Calu3 (cell line): ENCODE results near the gene GPR15LG. TPM values are rescaled to one million over a fixed set of nuclear protein-coding genes. Genes with fewer than 3 reads are reported as not detected.
"Not testable (repeated sequence)": the region's sequence is repeated elsewhere in the genome, so short reads cannot be mapped to it uniquely, and the experiment has no call there.

Experiments
- BruUV-seq: library from RNA; stranded (reverse); fragments of 400-500 nt; replicated peaks from 2 replicates; lab custom pipeline; 2021; lab: Mats Ljungman, UMichigan
- CTCF ChIA-PET: fragments of 300-600 bp; sonication (Branson Sonifier 250); formaldehyde crosslinking; loops from one replicate; lab custom pipeline; 2022; ENCODE audit warnings: antibody characterized with exemption; lab: Charles Lee
- DNase-seq: peaks from one replicate; pipeline ENCODE4 v3.0.0; 2022
- H3K27ac Mint-ChIP-seq: one replicate; pipeline ENCODE4 v1.8.0; 2022; ENCODE audit warnings: mixed read lengths; ENCODE audit not compliant: unreplicated experiment
- H3K27me3 Mint-ChIP-seq: one replicate; pipeline ENCODE4 v1.8.0; 2022; ENCODE audit warnings: mixed read lengths; ENCODE audit not compliant: unreplicated experiment
- H3K36me3 Mint-ChIP-seq: one replicate; pipeline ENCODE4 v1.8.0; 2022; ENCODE audit warnings: mild to moderate bottlenecking, moderate library complexity, mixed read lengths; ENCODE audit not compliant: insufficient read depth, unreplicated experiment
- H3K4me1 Mint-ChIP-seq: one replicate; pipeline ENCODE4 v1.8.0; 2022; ENCODE audit warnings: mild to moderate bottlenecking, low read depth, mixed read lengths; ENCODE audit not compliant: unreplicated experiment
- H3K4me3 Mint-ChIP-seq: one replicate; pipeline ENCODE4 v1.8.0; 2022; ENCODE audit warnings: mild to moderate bottlenecking, low read depth, moderate library complexity, mixed read lengths; ENCODE audit not compliant: unreplicated experiment
- H3K9me3 Mint-ChIP-seq: one replicate; pipeline ENCODE4 v1.8.0; 2022; ENCODE audit warnings: low read depth, mixed read lengths; ENCODE audit not compliant: unreplicated experiment
- intact Hi-C: fragments of 100-400 bp; cut with micrococcal nuclease; formaldehyde crosslinking; loops from one replicate; pipeline ENCODE4 v1.10.0; 2022; ENCODE audit not compliant: unreplicated experiment
- total RNA-seq: library from RNA; stranded (reverse); gene quantifications from 2 replicates; pipeline ENCODE4 v1.2.3, GENCODE V29; 2022
- TF ChIP-seq, protein P1 (sequence below): fragments of 200-600 bp; IDR thresholded peaks from one replicate; pipeline ENCODE4 v1.8.0; 2022; ENCODE audit warnings: antibody characterized with exemption; ENCODE audit not compliant: unreplicated experiment

The GPR15LG gene
- total RNA-seq, 1 experiment from 2014 or later: not detected

DNA sequence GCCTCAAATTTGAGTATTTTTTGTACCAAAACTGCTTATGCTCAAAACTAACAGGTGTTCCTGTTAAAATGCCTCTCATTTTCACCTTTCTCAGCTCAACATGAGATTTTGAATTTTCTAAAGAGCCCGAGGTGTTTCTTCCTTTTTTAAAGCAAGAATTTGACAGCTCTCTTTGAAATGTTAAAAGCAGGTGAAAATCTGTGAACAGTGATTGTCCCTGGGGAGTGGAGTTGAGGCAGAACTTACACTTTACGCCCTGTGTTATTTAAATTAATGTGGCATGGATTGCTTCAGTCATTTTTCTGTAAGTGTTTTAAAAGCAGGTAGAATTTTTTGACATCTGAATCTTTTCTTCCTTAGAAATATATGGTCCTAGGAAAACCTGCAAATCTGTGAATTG lies 9.2 kb upstream of the GPR15LG start:
- no peak for DNase-seq
- TF ChIP-seq, protein P1, sequence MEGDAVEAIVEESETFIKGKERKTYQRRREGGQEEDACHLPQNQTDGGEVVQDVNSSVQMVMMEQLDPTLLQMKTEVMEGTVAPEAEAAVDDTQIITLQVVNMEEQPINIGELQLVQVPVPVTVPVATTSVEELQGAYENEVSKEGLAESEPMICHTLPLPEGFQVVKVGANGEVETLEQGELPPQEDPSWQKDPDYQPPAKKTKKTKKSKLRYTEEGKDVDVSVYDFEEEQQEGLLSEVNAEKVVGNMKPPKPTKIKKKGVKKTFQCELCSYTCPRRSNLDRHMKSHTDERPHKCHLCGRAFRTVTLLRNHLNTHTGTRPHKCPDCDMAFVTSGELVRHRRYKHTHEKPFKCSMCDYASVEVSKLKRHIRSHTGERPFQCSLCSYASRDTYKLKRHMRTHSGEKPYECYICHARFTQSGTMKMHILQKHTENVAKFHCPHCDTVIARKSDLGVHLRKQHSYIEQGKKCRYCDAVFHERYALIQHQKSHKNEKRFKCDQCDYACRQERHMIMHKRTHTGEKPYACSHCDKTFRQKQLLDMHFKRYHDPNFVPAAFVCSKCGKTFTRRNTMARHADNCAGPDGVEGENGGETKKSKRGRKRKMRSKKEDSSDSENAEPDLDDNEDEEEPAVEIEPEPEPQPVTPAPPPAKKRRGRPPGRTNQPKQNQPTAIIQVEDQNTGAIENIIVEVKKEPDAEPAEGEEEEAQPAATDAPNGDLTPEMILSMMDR: no peak
- CTCF ChIA-PET: no interaction called here
- Mint-ChIP-seq H3K27ac (no peak overlapping the region), H3K27me3 (peaks cover 19% of the 10 kb centered on the region), H3K4me3 (no peak overlapping the region), H3K4me1 (no peaks in the 10 kb centered on the region), H3K9me3 (no peaks in the 10 kb centered on the region), H3K36me3 (no peaks in the 10 kb centered on the region)
- BruUV-seq: no TSS peak
- intact Hi-C loops: no loop called here

DNA sequence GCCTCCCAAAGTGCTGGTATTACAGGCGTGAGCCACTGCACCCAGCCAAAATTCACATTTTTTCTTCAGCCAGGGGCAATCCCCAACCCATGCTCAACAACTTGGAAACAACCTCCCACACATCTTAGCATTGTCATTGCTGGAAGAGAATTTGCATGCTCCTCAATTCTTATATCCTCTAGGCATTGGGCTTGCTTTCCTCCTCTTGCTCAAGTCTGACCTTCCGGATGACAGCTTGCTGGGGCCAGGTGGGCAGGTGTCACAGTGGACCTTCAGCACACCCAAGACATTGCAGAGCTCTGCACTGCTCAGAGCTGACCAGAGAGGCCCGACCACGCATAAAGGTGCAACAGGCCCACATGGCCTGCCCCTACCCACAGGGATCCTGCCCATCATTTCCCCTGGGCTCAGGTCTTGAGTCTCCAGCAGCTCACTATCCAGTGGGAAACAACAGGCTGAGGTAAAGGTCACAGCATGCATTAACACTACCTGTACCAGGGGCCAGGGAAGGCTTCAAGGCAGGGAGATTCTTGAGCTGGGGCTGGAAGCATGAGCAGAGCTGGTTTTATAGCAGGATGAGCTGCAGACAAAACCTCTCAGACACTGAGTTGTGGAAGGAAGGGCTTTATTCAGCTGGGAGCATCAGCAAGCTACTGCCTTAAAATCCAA lies 6.8 kb upstream of the GPR15LG start:
- H3K27me3 Mint-ChIP-seq: peaks cover 19% of the 10 kb centered on the region
- DNase-seq: no peak
- CTCF ChIA-PET: no interaction called here
- H3K27ac Mint-ChIP-seq: no peak overlapping the region
- no peak overlapping the region for H3K4me3 Mint-ChIP-seq
- TF ChIP-seq, protein P1: no peak
- no peaks in the 10 kb centered on the region for H3K9me3 Mint-ChIP-seq
- H3K36me3 Mint-ChIP-seq: no peaks in the 10 kb centered on the region
- BruUV-seq: no TSS peak
- no peaks in the 10 kb centered on the region for H3K4me1 Mint-ChIP-seq
- intact Hi-C loops: no loop called here

DNA sequence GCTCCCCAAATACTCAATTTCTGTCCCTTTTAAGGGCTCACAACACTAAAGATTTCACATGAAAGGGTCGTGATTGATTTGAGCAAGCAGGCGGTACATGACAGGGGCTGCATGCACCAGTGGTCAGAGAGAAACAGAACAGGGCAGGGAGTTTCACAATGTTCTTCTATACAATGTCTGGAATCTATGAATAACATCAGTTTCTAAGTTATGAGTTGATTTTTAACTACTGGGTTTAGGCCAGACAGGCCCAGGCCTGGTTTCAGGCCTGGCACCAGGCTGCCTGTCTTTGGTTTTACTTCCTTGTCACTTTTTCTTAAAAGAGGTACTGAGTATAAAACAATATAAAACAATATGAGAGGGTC lies 6.3 kb upstream of the GPR15LG start:
- H3K36me3 Mint-ChIP-seq, DNase-seq, CTCF ChIA-PET, H3K9me3 Mint-ChIP-seq, intact Hi-C loops, H3K4me3 Mint-ChIP-seq, H3K27ac Mint-ChIP-seq, BruUV-seq, H3K4me1 Mint-ChIP-seq: not testable (repeated sequence)
- H3K27me3 Mint-ChIP-seq: peaks cover 19% of the 10 kb centered on the region

DNA sequence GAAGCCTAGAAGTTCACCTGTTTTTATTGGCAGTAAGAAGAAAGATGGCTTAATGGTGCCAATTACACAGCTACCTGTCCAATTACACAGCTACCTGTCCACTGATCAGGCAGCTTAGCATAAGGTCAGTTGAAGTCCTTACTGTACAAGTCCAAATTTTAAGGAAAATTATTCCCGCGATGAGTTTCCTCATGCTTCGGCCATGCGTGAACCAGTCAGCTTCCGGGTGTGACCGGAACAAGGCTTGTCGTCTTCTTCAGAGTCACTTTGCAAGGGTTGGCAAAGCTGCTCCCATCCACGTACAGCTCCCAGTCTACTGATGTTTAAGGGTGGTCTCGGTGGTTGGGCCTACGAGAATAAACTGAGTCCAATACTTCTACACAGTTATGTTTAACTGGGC lies 5.2 kb upstream of the GPR15LG start:
- H3K27me3 Mint-ChIP-seq: peaks cover 12% of the 10 kb centered on the region
- not testable (repeated sequence) for BruUV-seq

DNA sequence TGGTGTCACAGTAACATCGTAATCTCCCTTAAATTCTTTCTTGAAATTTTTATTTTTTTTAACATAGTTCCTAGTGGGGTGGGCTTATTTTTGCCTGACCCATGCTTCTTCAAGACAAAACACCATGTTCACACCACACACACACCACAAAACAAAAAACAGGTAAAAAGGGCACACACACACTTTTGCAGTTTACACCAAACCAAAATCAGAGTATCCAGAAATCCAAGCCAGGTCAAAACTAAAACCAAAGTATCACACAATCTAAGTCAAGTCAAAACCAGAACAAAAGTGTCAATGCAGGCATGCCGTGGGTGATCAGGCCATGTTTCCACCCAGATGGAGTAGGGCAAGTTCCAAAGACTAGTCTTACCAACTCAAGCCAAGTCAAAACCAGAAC lies 2.4 kb upstream of the GPR15LG start:
- H3K9me3 Mint-ChIP-seq, H3K27ac Mint-ChIP-seq, intact Hi-C loops, H3K36me3 Mint-ChIP-seq, DNase-seq, BruUV-seq, H3K4me1 Mint-ChIP-seq, H3K27me3 Mint-ChIP-seq, H3K4me3 Mint-ChIP-seq, CTCF ChIA-PET: not testable (repeated sequence)

More for the DNA sequence above, 5.2 kb upstream of the GPR15LG start:
- H3K36me3 Mint-ChIP-seq, intact Hi-C loops, H3K27ac Mint-ChIP-seq, DNase-seq, H3K4me1 Mint-ChIP-seq, CTCF ChIA-PET, H3K4me3 Mint-ChIP-seq, H3K9me3 Mint-ChIP-seq: not testable (repeated sequence)

DNA sequence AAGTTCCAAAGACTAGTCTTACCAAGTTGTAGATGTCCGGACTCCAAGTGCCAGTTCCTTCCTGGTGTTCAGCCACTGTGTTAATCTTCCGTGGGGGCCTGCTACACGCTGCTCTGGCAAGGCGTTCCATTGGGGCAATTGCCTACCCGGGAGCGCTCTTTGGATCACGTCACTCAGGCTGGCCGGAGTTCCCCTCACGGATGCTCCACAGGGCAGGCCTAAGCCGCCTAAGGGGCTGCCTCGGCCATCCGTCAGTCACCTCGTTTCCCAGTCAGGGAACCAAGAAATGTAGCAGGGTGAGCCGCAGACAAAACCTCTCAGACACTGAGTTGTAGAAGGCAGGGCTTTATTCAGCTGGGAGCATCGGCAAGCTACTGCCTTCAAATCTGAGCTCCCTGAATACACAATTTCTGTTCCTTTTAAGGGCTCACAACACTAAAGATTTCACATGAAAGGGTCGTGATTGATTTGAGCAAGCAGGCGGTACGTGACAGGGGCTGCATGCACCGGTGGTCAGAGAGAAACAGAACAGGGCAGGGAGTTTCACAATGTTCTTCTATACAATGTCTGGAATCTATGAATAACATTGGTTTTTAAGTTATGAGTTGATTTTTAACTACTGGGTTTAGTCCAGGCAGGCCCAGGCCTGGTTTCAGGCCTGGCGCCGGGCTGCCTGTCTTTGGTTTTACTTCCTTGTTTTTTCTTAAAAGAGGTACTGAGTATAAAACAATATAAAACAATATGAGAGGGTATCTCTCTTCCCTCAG lies 1.7 kb upstream of the GPR15LG start:
- intact Hi-C loops, H3K36me3 Mint-ChIP-seq, H3K27ac Mint-ChIP-seq, H3K9me3 Mint-ChIP-seq, H3K4me1 Mint-ChIP-seq, H3K4me3 Mint-ChIP-seq, CTCF ChIA-PET, DNase-seq, BruUV-seq, H3K27me3 Mint-ChIP-seq: not testable (repeated sequence)
